Measurements from ENCODE around the gene ZCCHC14. TPM values are rescaled to one million over a fixed set of nuclear protein-coding genes. Genes with fewer than 3 reads are reported as not detected.

Gene ZCCHC14
- total and polyA plus RNA-seq, 2 of the 13 experiments (the other 11 are each of a cell fraction or from before 2014, with no cell fraction given), result 12.4 to 12.5 TPM

- no TSS peak for BruUV-seq (replicated peaks)
- Histone ChIP-seq H4K20me1 (ENCODE audit: insufficient read depth, low read length) (peaks cover 94% of the 10 kb centered on the region), H3K27me3 (ENCODE audit: control insufficient read depth in 1 of 2, insufficient read depth in 2 of 2, low read length in 2 of 2) (no peaks in the 10 kb centered on the region), H2AFZ (ENCODE audit: low read length) (no peak overlapping the region), H3K9me3 (ENCODE audit: low read length) (no peaks in the 10 kb centered on the region), H3K9ac (ENCODE audit: insufficient read depth, low read depth, low read length) (no peak overlapping the region), H3K36me3 (replicated peaks in 1 of 2; ENCODE audit: control insufficient read depth in 1 of 2, insufficient read depth in 2 of 2, low read length in 2 of 2) (peaks cover 46 to 87% of the 10 kb centered on the region in 2 experiments), H3K4me3 (replicated peaks in 1 of 3; ENCODE audit: insufficient read depth in 1 of 3, low read depth in 2 of 3, low read length in 3 of 3) (no peak overlapping the region), H3K27ac (ENCODE audit: extremely low read length, insufficient read depth, low read length) (no peak overlapping the region), H3K79me2 (ENCODE audit: insufficient read depth, low read length) (peaks cover 95% of the 10 kb centered on the region), H3K4me2 (ENCODE audit: low read depth, low read length) (no peak overlapping the region), H3K4me1 (ENCODE audit: insufficient read depth, low read length) (peaks cover 70% of the 10 kb centered on the region)
- in situ Hi-C loops (cut with HindIII; ENCODE audit: extremely low pct_ligation_motif_present, low pct_unique_long_range_greater_than_20kb) (no loop called here), intact Hi-C loops (cut with micrococcal nuclease; ENCODE audit: unreplicated experiment) (loop anchor here (5.0 kb wide), 1 partner anchor 41 kb away; the partner anchor contains the start of gene C16orf95)
- POLR2A ChIA-PET, result interaction anchor here (1.1 to 18.0 kb wide), 3 partner anchors 8 to 30 kb away, joined by 3 to 265 read pairs (median 6); partner anchors contain the start of gene FBXO31
- FAIRE-seq (no peak), ATAC-seq (no peak), DNase-seq (ENCODE audit: low spot score) (no peak)
- WGBS (ENCODE audit: low lambda C conversion rate), result 93% methylated on average over 9 of the region's 9 CpGs
- CTCF ChIA-PET (ENCODE audit: low intra/inter-chr PET ratio, low total read pairs), result no interaction called here
- TF ChIP-seq ZFP90 (CRISPR knock-in tag; IDR thresholded peaks at IDR 0.05; ENCODE audit: borderline replicate concordance), result no peak
- 0 out of 2 replicates have a peak, but pooled peaks have one; percentile 16 for TF ChIP-seq ZFP91 (CRISPR knock-in tag; IDR thresholded peaks at IDR 0.05; ENCODE audit: borderline replicate concordance)
- TF ChIP-seq POLR2G (IDR thresholded peaks at IDR 0.05; ENCODE audit: low read depth, low read length), result 0 out of 2 replicates have a peak, but pooled peaks have one; percentile 46
- TF ChIP-seq AGO2 (optimal IDR thresholded peaks at IDR 0.05; ENCODE audit: low read depth, low read length), result peak; percentile 82
- peak; percentile 34; the same call in 1 of the 2 replicates for TF ChIP-seq ZNF687 (CRISPR knock-in tag; IDR thresholded peaks at IDR 0.05)
Measured at GRCh38 chr16:87358696-87359095, 134.1 kb downstream of the ZCCHC14 start.

Data from HepG2 (cell line).